ENCODE data around the gene PRDX3.

Gene PRDX3

GRCh38 chr10:119119400-119119799 is 59.2 kb downstream of the PRDX3 start:
- DNase-seq = no peak

GRCh38 chr10:119118231-119118630 is 60.4 kb downstream of the PRDX3 start:
- DNase-seq = no peak

All from NCI-H1092 (cell line).